HepG2 (cell line): ENCODE results near the gene VEPH1.

Experiments
- BHLHE40 ChIP-seq: IDR thresholded peaks from 2 replicates; pipeline ENCODE4 v1.6.1; 2011; ENCODE audit warnings: low read length, improper control_type of control experiment
- CC2D1A ChIP-seq: sonication (generic); formaldehyde crosslinking; IDR thresholded peaks from 2 replicates; pipeline ENCODE4 v1.8.1; 2023; ENCODE audit warnings: mild to moderate bottlenecking, missing genetic modification reagents
- NR3C1 ChIP-seq: sonication (generic); formaldehyde crosslinking; IDR thresholded peaks from 2 replicates; pipeline ENCODE4 v1.4.0; 2020; ENCODE audit warnings: missing genetic modification reagents
- PCBP1 ChIP-seq: fragments of 200-400 bp; formaldehyde crosslinking; IDR thresholded peaks from 2 replicates; pipeline ENCODE4 v1.6.1; 2017; ENCODE audit warnings: mild to moderate bottlenecking, low read depth, low read length, borderline replicate concordance
- ZNF691 ChIP-seq: sonication (generic); formaldehyde crosslinking; IDR thresholded peaks from 2 replicates; pipeline ENCODE4 v1.4.0; 2020; ENCODE audit warnings: missing genetic modification reagents, low read depth, mild to moderate bottlenecking, borderline replicate concordance

GRCh38 chr3:157297328-157297915 lies 205.8 kb downstream of the VEPH1 start:
- TF ChIP-seq PCBP1 (no peak), ZNF691 (no peak), CC2D1A (CRISPR knock-in tag) (no peak), NR3C1 (CRISPR knock-in tag) (no peak), BHLHE40 (no peak)
